HEK293 (cell line): Measurements from ENCODE around the gene RHBDF2.

Source experiments
- CTCF ChIA-PET: fragments of 350-600 bp; formaldehyde crosslinking; extraction: SDS; loops from one replicate; lab custom pipeline; 2021; ENCODE audit warnings: antibody characterized with exemption; lab: Yijun Ruan, JAX
- POLR2A ChIA-PET: fragments of 300-600 bp; formaldehyde crosslinking; extraction: SDS; loops from one replicate; lab custom pipeline; 2020; ENCODE audit warnings: antibody characterized with exemption, inconsistent platforms; lab: Yijun Ruan, JAX
- H3K27ac ChIP-seq: fragments of 200-500 bp; sonication (Bioruptor generic); 2 replicates; pipeline ENCODE4 v1.5.1; 2014; ENCODE audit warnings: low read depth, low read length, control low read depth, inconsistent platforms; ENCODE audit errors: extremely low read depth
- H3K36me3 ChIP-seq, 2 experiments: fragments of 200-500 bp in 1 of 2; sonication (Bioruptor generic) in 1 of 2; 1 replicate in 1 of 2; 2 replicates in 1 of 2; pipeline ENCODE4 v1.5.1; 2014 to 2017; ENCODE audit warnings: inconsistent platforms in 2 of 2, low read length in 2 of 2; ENCODE audit not compliant: control insufficient read depth in 2 of 2, insufficient read depth in 1 of 2
- H3K4me1 ChIP-seq: fragments of 200-500 bp; sonication (Bioruptor generic); 2 replicates; pipeline ENCODE4 v1.5.1; 2014; ENCODE audit warnings: mild to moderate bottlenecking, low read length, inconsistent platforms; ENCODE audit not compliant: control insufficient read depth, insufficient read depth
- H3K4me3 ChIP-seq: 2 replicates; pipeline ENCODE4 v1.5.1; 2011; ENCODE audit warnings: low read depth, mild to moderate bottlenecking, control low read depth, low read length, moderate library complexity
- H3K9me3 ChIP-seq: fragments of 200-500 bp; sonication (Bioruptor generic); 2 replicates; pipeline ENCODE4 v1.5.1; 2014; ENCODE audit warnings: low read depth, low read length, inconsistent platforms; ENCODE audit not compliant: control insufficient read depth, insufficient read depth
- KLF8 ChIP-seq: fragments of 450-650 bp; formaldehyde crosslinking; IDR thresholded peaks from 2 replicates; pipeline ENCODE4 v1.5.1; 2016; ENCODE audit warnings: missing biosample characterization, missing genetic modification characterization
- KLF9 ChIP-seq: fragments of 450-650 bp; formaldehyde crosslinking; IDR thresholded peaks from 2 replicates; pipeline ENCODE4 v1.5.1; 2016; ENCODE audit warnings: missing biosample characterization, missing genetic modification characterization, low read depth
- PRDM1 ChIP-seq: fragments of 450-650 bp; formaldehyde crosslinking; IDR thresholded peaks from 2 replicates; pipeline ENCODE4; 2016; ENCODE audit warnings: missing biosample characterization, missing genetic modification characterization
- PRDM4 ChIP-seq: fragments of 450-650 bp; formaldehyde crosslinking; IDR thresholded peaks from 2 replicates; pipeline ENCODE4 v1.5.1; 2017; ENCODE audit warnings: missing biosample characterization, missing genetic modification characterization
- REPIN1 ChIP-seq: fragments of 450-650 bp; formaldehyde crosslinking; IDR thresholded peaks from 2 replicates; pipeline ENCODE4 v1.5.1; 2017; ENCODE audit warnings: missing biosample characterization, missing genetic modification characterization, low read depth
- ZNF114 ChIP-seq: fragments of 450-650 bp; formaldehyde crosslinking; IDR thresholded peaks from 2 replicates; pipeline ENCODE4 v1.5.0; 2017; ENCODE audit warnings: missing biosample characterization, missing genetic modification characterization
- ZNF155 ChIP-seq: fragments of 450-650 bp; formaldehyde crosslinking; IDR thresholded peaks from 2 replicates; pipeline ENCODE4 v1.5.1; 2016; ENCODE audit warnings: missing biosample characterization, missing genetic modification characterization
- ZNF221 ChIP-seq: fragments of 450-650 bp; formaldehyde crosslinking; IDR thresholded peaks from 2 replicates; pipeline ENCODE4 v1.5.1; 2017; ENCODE audit warnings: missing biosample characterization, missing genetic modification characterization, borderline replicate concordance
- ZNF274 ChIP-seq, 2 experiments: fragments of 200-500 bp in 1 of 2; fragments of 450-650 bp in 1 of 2; sonication (Bioruptor generic) in 1 of 2; formaldehyde crosslinking in 1 of 2; IDR thresholded peaks; 2 replicates each; pipeline versions ENCODE4 v1.5.1 to v1.6.1; 2014 to 2016; ENCODE audit warnings: borderline replicate concordance in 1 of 2, inconsistent platforms in 1 of 2, low read length in 1 of 2, missing biosample characterization in 1 of 2, missing genetic modification characterization in 1 of 2
- ZNF391 ChIP-seq: fragments of 450-650 bp; formaldehyde crosslinking; IDR thresholded peaks from 2 replicates; pipeline ENCODE4 v1.5.1; 2016; ENCODE audit warnings: low read depth, missing biosample characterization, missing genetic modification characterization, borderline replicate concordance
- ZNF580 ChIP-seq: fragments of 450-650 bp; formaldehyde crosslinking; IDR thresholded peaks from 2 replicates; pipeline ENCODE4 v1.5.1; 2016; ENCODE audit warnings: missing biosample characterization, missing genetic modification characterization
- ZNF776 ChIP-seq: fragments of 450-650 bp; formaldehyde crosslinking; IDR thresholded peaks from 2 replicates; pipeline ENCODE4 v1.5.0; 2017; ENCODE audit warnings: missing biosample characterization, missing genetic modification characterization, borderline replicate concordance
- ZXDB ChIP-seq: fragments of 450-650 bp; formaldehyde crosslinking; IDR thresholded peaks from 2 replicates; pipeline ENCODE4 v1.5.1; 2016; ENCODE audit warnings: missing biosample characterization, missing genetic modification characterization
- TF ChIP-seq, protein P1 (sequence below): fragments of 450-650 bp; formaldehyde crosslinking; IDR thresholded peaks from 2 replicates; pipeline ENCODE4 v1.5.1; 2016; ENCODE audit warnings: missing biosample characterization, missing genetic modification characterization
- TF ChIP-seq, protein P2 (sequence below): fragments of 450-650 bp; formaldehyde crosslinking; IDR thresholded peaks from 2 replicates; pipeline ENCODE4 v1.5.1; 2016; ENCODE audit warnings: missing biosample characterization, missing genetic modification characterization, low read depth
- TF ChIP-seq, protein P3 (sequence below): fragments of 450-650 bp; formaldehyde crosslinking; IDR thresholded peaks from 2 replicates; pipeline ENCODE4 v1.5.1; 2016; ENCODE audit warnings: missing biosample characterization, missing genetic modification characterization, borderline replicate concordance

The RHBDF2 gene

DNA sequence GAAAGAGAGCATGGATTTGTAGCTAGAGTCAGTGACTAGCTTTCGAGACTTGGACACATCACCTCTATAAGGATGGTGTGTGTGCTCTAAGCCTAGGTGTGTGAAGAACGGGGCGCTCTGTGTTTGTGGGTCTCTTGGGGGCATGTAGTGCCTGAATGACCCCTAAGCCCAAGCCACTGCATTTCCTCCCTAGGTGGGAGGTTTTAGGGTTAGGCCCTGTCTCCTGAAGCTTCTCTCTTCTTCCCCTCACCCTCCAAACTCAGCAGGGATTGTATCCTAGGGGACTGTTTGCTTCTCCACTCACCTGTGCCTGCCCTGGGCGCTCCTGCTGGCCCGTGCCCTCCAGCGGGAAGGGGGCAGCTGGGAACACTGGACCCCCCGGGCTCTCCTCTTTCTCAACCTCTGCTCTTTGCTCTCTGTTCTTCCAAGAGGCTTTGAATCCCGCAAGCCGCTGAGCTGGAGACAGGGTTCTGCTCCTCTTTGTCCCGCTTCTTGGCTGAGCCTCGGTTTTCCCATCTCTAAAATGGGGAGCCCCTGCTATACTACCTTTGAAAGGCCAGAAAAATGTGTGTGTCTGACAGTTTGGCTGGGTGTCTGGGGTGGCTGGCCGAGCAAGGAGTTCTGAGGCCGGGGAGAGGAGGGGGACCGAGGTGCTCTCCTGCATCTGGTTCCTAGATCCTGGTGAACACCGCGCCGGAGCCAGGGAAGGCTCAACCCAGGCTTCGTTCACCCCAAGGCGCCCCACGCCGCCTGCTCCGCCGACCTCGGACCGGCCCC is 35.5 kb upstream of the RHBDF2 start (continued):
- TF ChIP-seq PRDM4 (tag by site-specific recombination) (no peak), ZXDB (tag by site-specific recombination) (no peak), PRDM1 (tag by site-specific recombination) (no peak), KLF8 (tag by site-specific recombination) (no peak)
- TF ChIP-seq, protein P1, sequence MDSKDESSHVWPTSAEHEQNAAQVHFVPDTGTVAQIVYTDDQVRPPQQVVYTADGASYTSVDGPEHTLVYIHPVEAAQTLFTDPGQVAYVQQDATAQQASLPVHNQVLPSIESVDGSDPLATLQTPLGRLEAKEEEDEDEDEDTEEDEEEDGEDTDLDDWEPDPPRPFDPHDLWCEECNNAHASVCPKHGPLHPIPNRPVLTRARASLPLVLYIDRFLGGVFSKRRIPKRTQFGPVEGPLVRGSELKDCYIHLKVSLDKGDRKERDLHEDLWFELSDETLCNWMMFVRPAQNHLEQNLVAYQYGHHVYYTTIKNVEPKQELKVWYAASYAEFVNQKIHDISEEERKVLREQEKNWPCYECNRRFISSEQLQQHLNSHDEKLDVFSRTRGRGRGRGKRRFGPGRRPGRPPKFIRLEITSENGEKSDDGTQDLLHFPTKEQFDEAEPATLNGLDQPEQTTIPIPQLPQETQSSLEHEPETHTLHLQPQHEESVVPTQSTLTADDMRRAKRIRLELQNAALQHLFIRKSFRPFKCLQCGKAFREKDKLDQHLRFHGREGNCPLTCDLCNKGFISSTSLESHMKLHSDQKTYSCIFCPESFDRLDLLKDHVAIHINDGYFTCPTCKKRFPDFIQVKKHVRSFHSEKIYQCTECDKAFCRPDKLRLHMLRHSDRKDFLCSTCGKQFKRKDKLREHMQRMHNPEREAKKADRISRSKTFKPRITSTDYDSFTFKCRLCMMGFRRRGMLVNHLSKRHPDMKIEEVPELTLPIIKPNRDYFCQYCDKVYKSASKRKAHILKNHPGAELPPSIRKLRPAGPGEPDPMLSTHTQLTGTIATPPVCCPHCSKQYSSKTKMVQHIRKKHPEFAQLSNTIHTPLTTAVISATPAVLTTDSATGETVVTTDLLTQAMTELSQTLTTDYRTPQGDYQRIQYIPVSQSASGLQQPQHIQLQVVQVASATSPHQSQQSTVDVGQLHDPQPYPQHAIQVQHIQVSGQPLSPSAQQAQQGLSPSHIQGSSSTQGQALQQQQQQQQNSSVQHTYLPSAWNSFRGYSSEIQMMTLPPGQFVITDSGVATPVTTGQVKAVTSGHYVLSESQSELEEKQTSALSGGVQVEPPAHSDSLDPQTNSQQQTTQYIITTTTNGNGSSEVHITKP (tag by site-specific recombination), result no peak

DNA sequence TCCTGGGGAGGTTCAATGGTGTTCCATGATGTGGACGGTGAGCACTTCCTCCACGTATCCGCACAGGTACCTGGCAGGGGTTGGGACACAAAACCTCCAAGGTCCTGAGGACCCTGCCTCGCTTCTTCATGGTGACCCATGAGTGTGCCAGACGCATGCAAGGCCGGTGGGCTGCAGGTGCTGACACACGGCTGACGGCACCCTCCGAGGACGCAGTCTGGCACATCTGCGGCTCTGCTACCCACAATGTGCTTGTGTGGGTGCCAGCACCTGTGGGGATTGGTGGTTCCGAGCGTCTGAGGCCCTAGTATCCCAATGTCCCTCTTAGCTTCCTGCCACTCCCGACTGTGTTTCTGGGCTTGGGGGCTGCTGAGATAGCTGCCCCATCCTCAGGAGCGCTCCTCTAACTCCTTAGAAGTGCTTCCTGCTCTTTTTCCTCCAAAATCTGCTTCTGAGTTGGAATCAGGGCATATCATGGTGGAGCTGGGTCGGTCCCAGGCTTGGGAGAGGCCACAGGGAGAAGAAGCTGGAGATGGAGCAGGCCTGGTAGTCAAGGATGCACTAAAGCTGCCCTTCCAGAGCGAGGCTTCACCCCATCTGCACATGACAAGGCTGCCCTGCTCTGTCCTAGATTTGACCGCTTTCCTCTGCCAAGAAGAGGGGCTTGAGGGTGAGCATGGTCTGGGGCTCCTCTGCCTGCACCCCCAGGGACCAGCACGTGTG is 34.7 kb upstream of the RHBDF2 start:
- TF ChIP-seq, protein P2, sequence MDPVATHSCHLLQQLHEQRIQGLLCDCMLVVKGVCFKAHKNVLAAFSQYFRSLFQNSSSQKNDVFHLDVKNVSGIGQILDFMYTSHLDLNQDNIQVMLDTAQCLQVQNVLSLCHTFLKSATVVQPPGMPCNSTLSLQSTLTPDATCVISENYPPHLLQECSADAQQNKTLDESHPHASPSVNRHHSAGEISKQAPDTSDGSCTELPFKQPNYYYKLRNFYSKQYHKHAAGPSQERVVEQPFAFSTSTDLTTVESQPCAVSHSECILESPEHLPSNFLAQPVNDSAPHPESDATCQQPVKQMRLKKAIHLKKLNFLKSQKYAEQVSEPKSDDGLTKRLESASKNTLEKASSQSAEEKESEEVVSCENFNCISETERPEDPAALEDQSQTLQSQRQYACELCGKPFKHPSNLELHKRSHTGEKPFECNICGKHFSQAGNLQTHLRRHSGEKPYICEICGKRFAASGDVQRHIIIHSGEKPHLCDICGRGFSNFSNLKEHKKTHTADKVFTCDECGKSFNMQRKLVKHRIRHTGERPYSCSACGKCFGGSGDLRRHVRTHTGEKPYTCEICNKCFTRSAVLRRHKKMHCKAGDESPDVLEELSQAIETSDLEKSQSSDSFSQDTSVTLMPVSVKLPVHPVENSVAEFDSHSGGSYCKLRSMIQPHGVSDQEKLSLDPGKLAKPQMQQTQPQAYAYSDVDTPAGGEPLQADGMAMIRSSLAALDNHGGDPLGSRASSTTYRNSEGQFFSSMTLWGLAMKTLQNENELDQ (tag by site-specific recombination), result no peak
- no peak for TF ChIP-seq ZNF114 (tag by site-specific recombination)
- TF ChIP-seq PRDM1 (tag by site-specific recombination), result no peak
- TF ChIP-seq, all 188 proteins: peak for 0
- no peaks in the 10 kb centered on the region for H3K36me3 ChIP-seq
- ChIA-PET CTCF (interaction anchor here (0.6 to 2.7 kb wide), 5 partner anchors 10 to 154 kb away, joined by 3 to 25 read pairs (median 5); no protein-coding TSS in a partner anchor), POLR2A (interaction anchor here (0.9 to 1.0 kb wide), 2 partner anchors 21 to 32 kb away, joined by 4 read pairs; no protein-coding TSS in a partner anchor)
- no peak overlapping the region for H3K27ac ChIP-seq
- H3K4me1 ChIP-seq, result peaks cover 8% of the 10 kb centered on the region
- H3K9me3 ChIP-seq, result no peaks in the 10 kb centered on the region
- no peak overlapping the region for H3K4me3 ChIP-seq

- H3K4me1 ChIP-seq, result peaks cover 3% of the 10 kb centered on the region; the same call in 1 of the 2 replicates
- CTCF ChIA-PET, result interaction anchor here (0.7 to 2.7 kb wide), 3 partner anchors 11 to 1416 kb away, joined by 3 to 25 read pairs (median 17); no protein-coding TSS in a partner anchor
- TF ChIP-seq ZNF391 (tag by site-specific recombination) (no peak), ZNF580 (tag by site-specific recombination) (no peak), KLF9 (tag by site-specific recombination) (no peak), REPIN1 (tag by site-specific recombination) (no peak), ZNF274 (IDR thresholded peaks at IDR 0.05; ENCODE audit: low read length) (no peak), ZNF274 (tag by site-specific recombination; IDR thresholded peaks at IDR 0.05; ENCODE audit: borderline replicate concordance) (no peak), ZNF155 (tag by site-specific recombination) (no peak), ZNF221 (no peak), ZNF776 (no peak)
- TF ChIP-seq, protein P3, sequence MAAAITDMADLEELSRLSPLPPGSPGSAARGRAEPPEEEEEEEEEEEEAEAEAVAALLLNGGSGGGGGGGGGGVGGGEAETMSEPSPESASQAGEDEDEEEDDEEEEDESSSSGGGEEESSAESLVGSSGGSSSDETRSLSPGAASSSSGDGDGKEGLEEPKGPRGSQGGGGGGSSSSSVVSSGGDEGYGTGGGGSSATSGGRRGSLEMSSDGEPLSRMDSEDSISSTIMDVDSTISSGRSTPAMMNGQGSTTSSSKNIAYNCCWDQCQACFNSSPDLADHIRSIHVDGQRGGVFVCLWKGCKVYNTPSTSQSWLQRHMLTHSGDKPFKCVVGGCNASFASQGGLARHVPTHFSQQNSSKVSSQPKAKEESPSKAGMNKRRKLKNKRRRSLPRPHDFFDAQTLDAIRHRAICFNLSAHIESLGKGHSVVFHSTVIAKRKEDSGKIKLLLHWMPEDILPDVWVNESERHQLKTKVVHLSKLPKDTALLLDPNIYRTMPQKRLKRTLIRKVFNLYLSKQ, result no peak
Measured at GRCh38 chr17:76534831-76535732, 33.9 kb upstream of the RHBDF2 start.

More at GRCh38 chr17:76534831-76535732, 33.9 kb upstream of the RHBDF2 start:
- Histone ChIP-seq H3K36me3 (no peaks in the 10 kb centered on the region), H3K4me3 (no peak overlapping the region), H3K27ac (0 out of 2 replicates have a peak overlapping the region, but pooled peaks have one; percentile 14), H3K9me3 (no peaks in the 10 kb centered on the region)
- POLR2A ChIA-PET, result no interaction called here
